T follicular helper cell (primary cell): ENCODE data around the gene MRPL12.

Experiments used
- DNase-seq: peaks from one replicate; pipeline ENCODE4 v3.0.0-alpha.2; 2020; ENCODE audit warnings: low read depth

MRPL12 gene

GRCh38 chr17:81740395-81740961 lies 37.3 kb downstream of the MRPL12 start:
- no peak for DNase-seq

GRCh38 chr17:81741049-81741593 lies 38.0 kb downstream of the MRPL12 start:
- no peak for DNase-seq

- no peak for DNase-seq
Observed at GRCh38 chr17:81741594-81742452, 38.7 kb downstream of the MRPL12 start.
